Neural cell (in vitro differentiated cells): Measurements from ENCODE around the gene DTNBP1.

Source experiments
- CTCF ChIP-seq: fragments of 450-650 bp; IDR thresholded peaks from 2 replicates; pipeline ENCODE4 v1.5.1; 2014; ENCODE audit warnings: antibody characterized with exemption, mild to moderate bottlenecking, moderate library complexity; ENCODE audit not compliant: poor library complexity, severe bottlenecking
- EZH2 ChIP-seq: fragments of 200-600, 300-800 bp; shearing (Covaris generic), sonication (generic); IDR thresholded peaks from 2 replicates; pipeline ENCODE4 v1.6.1; 2014; ENCODE audit warnings: antibody characterized with exemption, low read length, borderline replicate concordance, mild to moderate bottlenecking; ENCODE audit not compliant: insufficient read depth, poor library complexity, severe bottlenecking
- MXI1 ChIP-seq: fragments of 450-650 bp; conservative IDR thresholded peaks from 2 replicates; pipeline ENCODE4 v1.6.1; 2014; ENCODE audit warnings: antibody characterized with exemption, mild to moderate bottlenecking; ENCODE audit not compliant: poor library complexity, severe bottlenecking
- POLR2AphosphoS5 ChIP-seq: IDR thresholded peaks from 2 replicates; pipeline ENCODE4 v1.6.1; 2012
- TAF1 ChIP-seq: IDR thresholded peaks from 2 replicates; pipeline ENCODE4 v1.6.1; 2012; ENCODE audit warnings: low read depth

DNA sequence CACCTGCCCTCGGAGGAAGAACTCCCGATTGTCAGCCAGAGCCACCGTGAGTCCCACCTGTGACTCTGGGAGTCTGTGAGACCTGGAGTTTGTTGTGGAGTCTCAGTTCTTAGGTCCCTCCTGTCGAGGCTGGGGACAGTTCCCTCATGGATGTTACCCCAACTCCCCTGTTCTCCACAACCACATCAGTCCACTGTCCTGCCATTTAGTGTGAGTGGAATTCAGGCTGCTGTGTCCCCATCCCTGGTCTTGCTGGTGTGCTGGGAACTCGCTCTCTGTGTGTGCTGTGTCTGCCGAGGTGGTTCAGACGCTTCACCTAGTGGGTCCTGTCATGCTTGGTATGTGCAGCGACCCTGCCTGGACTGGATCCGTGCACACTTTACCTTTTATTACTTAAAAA lies 163.2 kb downstream of the DTNBP1 start:
- TF ChIP-seq MXI1 (no peak), CTCF (no peak), EZH2 (no peak), TAF1 (no peak), POLR2AphosphoS5 (no peak)
